LNCaP clone FGC (cell line): ENCODE data around the gene DLL1.
"Not testable (repeated sequence)": the region's sequence is repeated elsewhere in the genome, so short reads cannot be mapped to it uniquely, and the experiment has no call there.

Experiments used
- DNase-seq: peaks from one replicate; pipeline ENCODE4 v3.0.0-alpha.2; 2011; ENCODE audit warnings: low read depth
- H3K4me3 ChIP-seq: 2 replicates; pipeline ENCODE4 v1.5.1; 2011; ENCODE audit warnings: mild to moderate bottlenecking, low read depth, low read length, control low read depth
- TF ChIP-seq, protein P1 (sequence below): IDR thresholded peaks from 2 replicates; pipeline ENCODE4 v1.5.1; 2012; ENCODE audit warnings: mild to moderate bottlenecking; ENCODE audit not compliant: control insufficient read depth, insufficient read depth; ENCODE audit errors: extremely low read depth

Gene DLL1

DNA sequence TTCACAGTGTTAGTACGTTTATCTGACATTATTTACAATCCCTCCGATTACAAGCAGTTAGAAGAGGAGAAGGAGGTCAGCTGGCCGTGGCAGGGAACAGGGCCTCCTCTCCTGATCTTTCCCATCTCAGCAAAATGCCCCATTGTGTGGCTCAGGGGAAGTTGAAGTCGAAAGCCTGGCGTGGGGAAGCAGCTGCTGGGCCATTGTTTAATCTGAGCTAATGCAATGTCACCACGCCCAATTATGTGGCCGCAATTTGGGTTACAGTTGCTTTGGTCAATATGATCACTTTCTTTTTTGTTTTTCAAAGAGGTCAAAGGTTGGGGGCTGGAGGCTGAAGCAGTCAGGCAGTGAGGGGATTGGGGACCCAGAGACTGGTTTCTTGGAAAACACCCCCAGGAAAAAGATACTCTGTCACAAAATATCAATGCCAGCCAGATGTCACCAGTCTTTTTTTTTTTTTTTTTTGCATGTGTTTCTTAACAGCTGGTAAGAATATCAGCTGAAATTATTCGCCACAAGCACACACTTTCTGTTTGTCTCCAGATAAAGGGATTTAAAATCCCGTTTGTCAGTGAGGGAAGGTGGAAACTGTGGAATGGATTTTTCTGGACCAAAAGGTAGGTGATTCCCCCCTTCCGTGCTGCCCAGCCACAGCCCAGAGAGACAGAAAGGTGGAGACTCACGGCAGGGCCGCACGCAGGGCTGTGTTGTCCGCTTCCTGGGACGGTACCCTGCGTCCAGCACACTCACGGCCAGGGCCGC is 24.6 kb downstream of the DLL1 start:
- no peak overlapping the region for H3K4me3 ChIP-seq
- no peak for DNase-seq

DNA sequence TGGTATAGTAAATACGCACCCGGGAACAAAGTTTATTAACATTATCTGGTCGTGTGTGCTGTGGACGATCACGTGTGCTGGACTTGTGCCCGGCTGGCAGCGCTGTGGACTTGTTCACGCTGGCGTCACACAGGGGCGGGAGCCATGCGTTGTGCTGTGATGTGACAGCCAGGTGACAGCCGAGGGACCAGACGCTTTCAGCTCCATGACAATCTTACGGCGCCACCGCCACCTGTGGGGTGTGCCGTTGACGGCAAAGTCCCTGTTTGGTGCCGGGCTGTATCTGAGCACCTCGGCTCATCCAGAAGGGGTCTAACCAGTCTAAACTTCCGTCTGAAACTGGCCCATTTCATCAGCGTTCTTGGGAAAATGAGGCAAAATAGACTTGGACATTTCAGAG is 25.2 kb downstream of the DLL1 start:
- DNase-seq = peak; percentile 88
- TF ChIP-seq, protein P1, sequence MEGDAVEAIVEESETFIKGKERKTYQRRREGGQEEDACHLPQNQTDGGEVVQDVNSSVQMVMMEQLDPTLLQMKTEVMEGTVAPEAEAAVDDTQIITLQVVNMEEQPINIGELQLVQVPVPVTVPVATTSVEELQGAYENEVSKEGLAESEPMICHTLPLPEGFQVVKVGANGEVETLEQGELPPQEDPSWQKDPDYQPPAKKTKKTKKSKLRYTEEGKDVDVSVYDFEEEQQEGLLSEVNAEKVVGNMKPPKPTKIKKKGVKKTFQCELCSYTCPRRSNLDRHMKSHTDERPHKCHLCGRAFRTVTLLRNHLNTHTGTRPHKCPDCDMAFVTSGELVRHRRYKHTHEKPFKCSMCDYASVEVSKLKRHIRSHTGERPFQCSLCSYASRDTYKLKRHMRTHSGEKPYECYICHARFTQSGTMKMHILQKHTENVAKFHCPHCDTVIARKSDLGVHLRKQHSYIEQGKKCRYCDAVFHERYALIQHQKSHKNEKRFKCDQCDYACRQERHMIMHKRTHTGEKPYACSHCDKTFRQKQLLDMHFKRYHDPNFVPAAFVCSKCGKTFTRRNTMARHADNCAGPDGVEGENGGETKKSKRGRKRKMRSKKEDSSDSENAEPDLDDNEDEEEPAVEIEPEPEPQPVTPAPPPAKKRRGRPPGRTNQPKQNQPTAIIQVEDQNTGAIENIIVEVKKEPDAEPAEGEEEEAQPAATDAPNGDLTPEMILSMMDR = peak; percentile 56
- H3K4me3 ChIP-seq = peak overlapping the region; percentile 35

More for the DNA sequence above, 24.6 kb downstream of the DLL1 start:
- TF ChIP-seq, protein P1 = no peak

DNA sequence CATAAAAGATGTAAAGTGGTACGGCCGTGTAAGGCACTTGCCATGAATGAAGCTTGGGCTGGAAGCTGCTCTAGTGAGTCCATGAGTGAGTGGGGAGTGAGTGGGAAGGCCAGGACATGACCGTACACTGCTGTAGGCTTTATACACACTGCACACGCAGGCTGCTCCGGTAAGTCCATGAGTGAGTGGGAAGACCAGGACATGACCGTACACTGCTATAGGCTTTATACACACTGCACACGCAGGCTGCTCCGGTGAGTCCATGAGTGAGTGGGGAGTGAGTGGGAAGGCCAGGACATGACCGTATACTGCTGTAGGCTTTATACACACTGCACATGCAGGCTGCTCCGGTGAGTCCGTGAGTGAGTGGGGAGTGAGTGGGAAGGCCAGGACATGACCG is 26.2 kb downstream of the DLL1 start:
- DNase-seq, H3K4me3 ChIP-seq: not testable (repeated sequence)

DNA sequence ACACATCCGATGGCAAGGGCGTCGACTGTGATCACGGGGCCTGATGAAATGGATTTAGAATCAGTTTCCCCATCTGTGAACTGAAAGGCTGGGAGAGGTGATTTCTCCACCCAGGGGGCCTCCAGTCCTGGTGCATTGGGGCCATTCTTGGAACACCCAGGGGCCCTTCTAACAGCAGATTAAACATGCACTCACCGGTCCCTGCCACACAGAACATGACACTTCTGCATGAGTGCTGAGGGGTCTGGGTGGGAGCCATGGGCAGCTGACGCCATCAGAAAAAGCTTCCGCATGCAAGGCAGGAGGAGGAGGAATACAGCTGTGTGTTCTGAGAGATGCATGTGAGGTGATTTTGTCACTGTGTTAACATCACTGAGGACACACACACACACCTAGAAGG is 26.8 kb downstream of the DLL1 start:
- no peak for DNase-seq
- TF ChIP-seq, protein P1 = no peak
- no peak overlapping the region for H3K4me3 ChIP-seq

DNA sequence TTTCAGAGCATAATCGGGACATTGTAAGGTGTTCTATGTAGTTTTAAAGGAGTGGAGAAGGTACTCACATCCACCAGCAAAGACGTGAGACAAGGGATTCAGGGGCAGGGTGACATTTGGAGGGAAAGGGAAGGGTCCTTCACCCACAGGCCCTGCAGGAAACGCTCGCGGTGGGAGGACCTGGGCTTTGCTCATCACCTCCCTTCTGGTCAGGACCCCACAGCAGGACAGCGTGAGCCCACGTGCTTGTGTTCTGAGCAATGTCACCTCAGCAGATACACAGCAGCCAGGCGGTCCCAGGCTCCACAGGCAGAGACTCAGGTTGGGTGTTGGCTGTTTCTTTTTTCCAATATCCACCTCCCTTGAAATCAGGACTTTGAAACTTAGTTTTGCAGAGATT is 27.5 kb downstream of the DLL1 start:
- TF ChIP-seq, protein P1 = no peak
- no peak overlapping the region for H3K4me3 ChIP-seq

DNA sequence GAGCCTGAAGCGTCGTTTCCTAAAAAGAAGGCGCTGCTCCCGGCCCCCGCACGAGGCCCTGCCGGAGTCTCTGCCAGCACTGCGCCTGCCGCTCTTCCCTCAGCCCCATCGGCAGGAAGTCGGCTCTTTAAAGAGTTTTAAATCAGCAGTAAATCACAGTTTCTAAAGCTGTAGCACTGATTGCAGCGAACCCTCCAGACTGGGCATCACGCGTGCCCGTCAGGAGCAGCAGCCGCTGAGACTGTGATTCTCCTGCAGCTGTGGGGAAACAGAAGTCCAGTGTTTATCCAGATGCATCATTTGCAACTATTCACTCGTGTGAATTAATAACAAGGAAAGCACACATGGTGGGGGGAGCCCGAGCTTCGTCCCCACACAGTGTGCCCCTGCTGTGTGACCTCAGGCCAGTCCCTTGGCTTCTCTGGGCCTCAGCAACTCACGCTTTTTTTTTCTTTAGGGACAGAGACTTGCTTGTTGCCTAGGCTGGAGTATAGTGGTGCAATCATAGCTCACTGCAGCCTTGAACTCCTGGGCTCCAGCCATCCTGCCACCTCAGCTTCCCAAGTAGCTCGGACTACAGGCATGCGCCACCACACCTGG is 28.3 kb downstream of the DLL1 start:
- no peak overlapping the region for H3K4me3 ChIP-seq
- TF ChIP-seq, protein P1 = no peak
- no peak for DNase-seq

More for the DNA sequence above, 27.5 kb downstream of the DLL1 start:
- no peak for DNase-seq

DNA sequence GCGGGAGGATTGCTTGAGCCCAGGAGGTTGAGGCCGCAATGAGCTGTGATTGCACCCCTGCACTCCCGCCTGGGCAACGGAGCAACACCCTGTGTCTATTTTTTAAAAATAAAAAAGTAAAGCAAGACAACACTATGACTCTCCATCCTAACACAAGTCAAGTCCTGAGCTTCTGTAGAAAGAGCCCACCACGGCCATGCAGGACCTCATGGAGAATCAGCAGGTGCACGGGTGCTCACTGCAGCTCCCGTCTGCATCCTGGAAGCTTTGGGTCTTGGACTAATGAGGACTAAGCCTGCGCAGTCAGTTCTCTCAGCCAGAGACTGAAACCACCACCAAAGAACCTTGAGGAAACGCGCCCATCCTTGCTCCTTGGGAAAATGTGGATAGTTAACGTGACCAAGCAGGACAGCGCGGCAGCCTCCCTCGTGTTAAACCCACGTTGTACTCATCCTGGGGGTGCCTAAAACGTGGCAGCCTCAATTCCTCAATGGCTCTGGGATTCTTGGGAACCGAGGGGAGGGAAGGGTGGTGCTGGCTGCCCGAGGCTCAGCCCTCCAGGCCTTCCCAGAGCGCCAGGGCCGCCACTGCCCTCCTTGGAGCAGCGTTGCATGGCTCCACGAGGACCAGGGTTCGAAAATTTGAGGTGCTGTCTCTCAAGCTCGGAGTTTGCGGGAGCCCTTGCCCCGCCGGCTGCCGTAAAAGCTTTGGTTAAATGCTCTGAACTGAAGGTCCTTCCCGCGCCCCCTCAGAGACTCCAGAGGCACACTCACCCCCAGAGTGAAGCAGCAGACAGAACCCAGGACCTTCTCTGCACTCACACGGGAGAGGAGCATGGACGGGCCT is 29.0 kb downstream of the DLL1 start:
- no peak for DNase-seq
- TF ChIP-seq, protein P1 = no peak
- H3K4me3 ChIP-seq = no peak overlapping the region
